Activated T-cell treated with anti-CD3 and anti-CD28 coated beads, Interleukin-2, amount 50 U/mL, for 24 hours (primary cell): ENCODE data around the gene RASA3.
A peak's percentile ranks its signal among the peaks of the same experiment; 100 is the strongest.
"Not testable (repeated sequence)": the region's sequence is repeated elsewhere in the genome, so short reads cannot be mapped to it uniquely, and the experiment has no call there.

ENCODE experiments used
- DNase-seq: peaks from one replicate; pipeline ENCODE4 v3.0.0-alpha.2; 2020
- H3K27ac Mint-ChIP-seq: 2 replicates; pipeline ENCODE4 v1.8.0; 2020; ENCODE audit warnings: mild to moderate bottlenecking, mixed read lengths
- H3K27me3 Mint-ChIP-seq: 2 replicates; pipeline ENCODE4 v1.8.0; 2020; ENCODE audit warnings: mixed read lengths
- H3K36me3 Mint-ChIP-seq: 2 replicates; pipeline ENCODE4 v1.8.0; 2020; ENCODE audit warnings: low read depth, mixed read lengths
- H3K4me1 Mint-ChIP-seq: 2 replicates; pipeline ENCODE4 v1.8.0; 2020; ENCODE audit warnings: low read depth, mixed read lengths
- H3K4me3 Mint-ChIP-seq: 2 replicates; pipeline ENCODE4 v1.8.0; 2020; ENCODE audit warnings: mild to moderate bottlenecking, moderate library complexity, mixed read lengths
- H3K9me3 Mint-ChIP-seq: 2 replicates; pipeline ENCODE4 v1.8.0; 2020; ENCODE audit warnings: mixed read lengths

The RASA3 gene

GRCh38 chr13:114149774-114150740 lies 17.6 kb upstream of the RASA3 start:
- DNase-seq: peak; percentile 35
- H3K9me3 Mint-ChIP-seq: peaks cover 5% of the 10 kb centered on the region
- peaks cover 88% of the 10 kb centered on the region for H3K4me1 Mint-ChIP-seq
- peak overlapping the region; percentile 90 for H3K27ac Mint-ChIP-seq
- H3K27me3 Mint-ChIP-seq: no peaks in the 10 kb centered on the region
- no peaks in the 10 kb centered on the region for H3K36me3 Mint-ChIP-seq
- H3K4me3 Mint-ChIP-seq: no peak overlapping the region

DNA sequence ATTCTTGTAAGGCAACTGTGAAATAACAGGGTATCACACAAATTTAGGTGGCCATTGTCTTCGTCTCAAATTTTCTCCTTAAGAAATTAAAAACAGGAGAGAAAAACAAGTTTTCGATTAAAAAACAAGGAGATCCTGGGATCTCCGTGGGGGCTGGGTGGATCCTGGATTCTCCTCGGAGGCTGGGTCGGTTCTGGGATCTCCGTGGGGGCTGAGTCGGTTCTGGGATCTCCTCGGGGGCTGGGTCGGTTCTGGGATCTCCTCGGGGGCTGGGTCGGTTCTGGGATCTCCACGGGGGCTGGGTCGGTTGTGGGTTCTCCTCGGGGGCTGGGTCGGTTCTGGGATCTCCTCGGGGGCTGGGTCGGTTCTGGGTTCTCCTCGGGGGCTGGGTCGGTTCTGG lies 16.5 kb upstream of the RASA3 start:
- peak overlapping the region; percentile 90 for H3K27ac Mint-ChIP-seq
- not testable (repeated sequence) for H3K36me3 Mint-ChIP-seq, DNase-seq, H3K27me3 Mint-ChIP-seq, H3K9me3 Mint-ChIP-seq
- peaks cover 87% of the 10 kb centered on the region for H3K4me1 Mint-ChIP-seq
- peak overlapping the region; percentile 54 for H3K4me3 Mint-ChIP-seq

GRCh38 chr13:114148521-114148855 lies 16.1 kb upstream of the RASA3 start:
- peak overlapping the region; percentile 90 for H3K27ac Mint-ChIP-seq
- H3K36me3 Mint-ChIP-seq: no peaks in the 10 kb centered on the region
- DNase-seq: peak; percentile 80
- H3K4me3 Mint-ChIP-seq: peak overlapping the region; percentile 54
- peaks cover 1% of the 10 kb centered on the region for H3K9me3 Mint-ChIP-seq
- no peaks in the 10 kb centered on the region for H3K27me3 Mint-ChIP-seq
- peaks cover 83% of the 10 kb centered on the region for H3K4me1 Mint-ChIP-seq

DNA sequence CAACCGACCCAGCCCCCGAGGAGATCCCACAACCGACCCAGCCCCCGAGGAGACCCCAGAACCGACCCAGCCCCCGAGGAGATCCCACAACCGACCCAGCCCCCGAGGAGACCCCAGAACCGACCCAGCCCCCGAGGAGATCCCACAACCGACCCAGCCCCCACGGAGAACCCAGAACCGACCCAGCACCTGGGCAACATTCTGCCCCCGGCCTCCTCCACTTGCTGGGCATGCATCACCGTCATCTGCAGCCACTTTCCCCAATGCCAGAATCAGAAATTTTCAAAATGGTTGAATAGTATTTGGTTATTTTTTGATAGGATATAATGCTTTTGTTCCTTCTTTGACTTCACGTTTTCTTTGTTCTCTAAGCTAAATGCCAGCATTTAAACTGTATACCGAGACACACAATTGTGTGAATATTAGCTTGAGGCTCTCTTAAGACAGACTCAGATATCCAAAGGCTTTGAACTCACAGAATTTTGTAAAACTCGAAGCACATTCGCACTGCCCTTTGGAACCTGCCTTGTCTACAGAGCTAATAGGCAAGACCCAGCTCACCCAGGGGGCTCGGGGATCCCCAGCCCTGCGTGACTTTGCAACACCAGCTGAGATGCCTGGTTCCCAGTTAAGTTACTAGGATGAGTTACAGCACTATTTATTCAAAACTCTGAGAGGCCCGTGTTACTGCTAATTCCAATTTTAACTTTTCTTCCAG lies 15.5 kb upstream of the RASA3 start:
- Mint-ChIP-seq H3K27ac (peak overlapping the region; percentile 90), H3K9me3 (no peaks in the 10 kb centered on the region), H3K4me1 (peaks cover 79% of the 10 kb centered on the region), H3K4me3 (peak overlapping the region; percentile 54), H3K36me3 (no peaks in the 10 kb centered on the region), H3K27me3 (no peaks in the 10 kb centered on the region)
- DNase-seq: no peak

DNA sequence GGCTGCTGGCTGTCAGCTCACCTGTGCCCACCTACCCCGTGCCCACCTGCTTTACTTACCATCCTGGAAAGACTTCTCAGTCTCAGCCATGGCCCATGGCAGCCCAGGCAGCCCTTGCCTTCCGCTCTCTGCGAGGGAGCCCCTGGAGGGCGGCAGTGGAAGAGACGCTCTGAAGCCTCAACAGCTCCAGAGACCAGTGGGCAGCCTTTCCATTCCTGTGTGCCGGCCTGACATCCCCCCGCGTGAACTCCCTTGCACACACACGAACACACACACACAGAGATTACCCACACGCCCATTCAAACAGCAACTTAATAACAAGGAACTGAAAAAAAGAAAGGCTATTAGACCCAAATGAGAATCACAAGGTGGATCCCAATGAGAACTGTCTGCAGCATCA lies 14.2 kb upstream of the RASA3 start:
- no peaks in the 10 kb centered on the region for H3K27me3 Mint-ChIP-seq
- H3K9me3 Mint-ChIP-seq: no peaks in the 10 kb centered on the region
- DNase-seq: peak; percentile 44
- H3K4me1 Mint-ChIP-seq: peaks cover 66% of the 10 kb centered on the region
- H3K27ac Mint-ChIP-seq: peak overlapping the region; percentile 15
- H3K4me3 Mint-ChIP-seq: no peak overlapping the region
- no peaks in the 10 kb centered on the region for H3K36me3 Mint-ChIP-seq

GRCh38 chr13:114146173-114146572 lies 13.8 kb upstream of the RASA3 start:
- Mint-ChIP-seq H3K4me3 (no peak overlapping the region), H3K27ac (no peak overlapping the region)

GRCh38 chr13:114145722-114146121 lies 13.3 kb upstream of the RASA3 start:
- Mint-ChIP-seq H3K4me1 (peaks cover 57% of the 10 kb centered on the region), H3K4me3 (no peak overlapping the region), H3K36me3 (no peaks in the 10 kb centered on the region), H3K27me3 (no peaks in the 10 kb centered on the region), H3K27ac (no peak overlapping the region), H3K9me3 (no peaks in the 10 kb centered on the region)
- no peak for DNase-seq

More at GRCh38 chr13:114146173-114146572, 13.8 kb upstream of the RASA3 start:
- Mint-ChIP-seq H3K9me3 (no peaks in the 10 kb centered on the region), H3K27me3 (no peaks in the 10 kb centered on the region), H3K36me3 (no peaks in the 10 kb centered on the region), H3K4me1 (peaks cover 62% of the 10 kb centered on the region)
- DNase-seq: no peak

- H3K27me3 Mint-ChIP-seq: no peaks in the 10 kb centered on the region
- no peaks in the 10 kb centered on the region for H3K9me3 Mint-ChIP-seq
- H3K27ac Mint-ChIP-seq: no peak overlapping the region
- peaks cover 53% of the 10 kb centered on the region for H3K4me1 Mint-ChIP-seq
- H3K4me3 Mint-ChIP-seq: no peak overlapping the region
- DNase-seq: no peak
- H3K36me3 Mint-ChIP-seq: no peaks in the 10 kb centered on the region
Measured at GRCh38 chr13:114145256-114145655, 12.8 kb upstream of the RASA3 start.

GRCh38 chr13:114144606-114145244 lies 12.3 kb upstream of the RASA3 start:
- Mint-ChIP-seq H3K27ac (no peak overlapping the region), H3K4me3 (no peak overlapping the region), H3K27me3 (no peaks in the 10 kb centered on the region), H3K36me3 (no peaks in the 10 kb centered on the region), H3K9me3 (no peaks in the 10 kb centered on the region), H3K4me1 (peaks cover 47% of the 10 kb centered on the region)
- DNase-seq: peak; percentile 39

GRCh38 chr13:114143806-114144605 lies 11.6 kb upstream of the RASA3 start:
- no peak overlapping the region for H3K4me3 Mint-ChIP-seq
- no peaks in the 10 kb centered on the region for H3K36me3 Mint-ChIP-seq
- H3K27ac Mint-ChIP-seq: no peak overlapping the region
- no peaks in the 10 kb centered on the region for H3K27me3 Mint-ChIP-seq
- DNase-seq: peak; percentile 64
- peaks cover 40% of the 10 kb centered on the region for H3K4me1 Mint-ChIP-seq
- no peaks in the 10 kb centered on the region for H3K9me3 Mint-ChIP-seq

GRCh38 chr13:114142640-114143490 lies 10.4 kb upstream of the RASA3 start:
- H3K27ac Mint-ChIP-seq: no peak overlapping the region
- H3K27me3 Mint-ChIP-seq: no peaks in the 10 kb centered on the region
- peak; percentile 71 for DNase-seq
- peaks cover under 1% of the 10 kb centered on the region for H3K9me3 Mint-ChIP-seq
- H3K36me3 Mint-ChIP-seq: no peaks in the 10 kb centered on the region
- H3K4me3 Mint-ChIP-seq: no peak overlapping the region
- peaks cover 30% of the 10 kb centered on the region for H3K4me1 Mint-ChIP-seq

GRCh38 chr13:114142137-114142550 lies 9.7 kb upstream of the RASA3 start:
- no peak overlapping the region for H3K27ac Mint-ChIP-seq
- H3K36me3 Mint-ChIP-seq: no peaks in the 10 kb centered on the region
- H3K9me3 Mint-ChIP-seq: peaks cover 3% of the 10 kb centered on the region
- H3K27me3 Mint-ChIP-seq: no peaks in the 10 kb centered on the region
- no peak overlapping the region for H3K4me3 Mint-ChIP-seq
- H3K4me1 Mint-ChIP-seq: peaks cover 30% of the 10 kb centered on the region
- no peak for DNase-seq

- H3K36me3 Mint-ChIP-seq: no peaks in the 10 kb centered on the region
- H3K27ac Mint-ChIP-seq: no peak overlapping the region
- no peak overlapping the region for H3K4me3 Mint-ChIP-seq
- no peaks in the 10 kb centered on the region for H3K27me3 Mint-ChIP-seq
- peaks cover 3% of the 10 kb centered on the region for H3K9me3 Mint-ChIP-seq
- no peak for DNase-seq
- peaks cover 22% of the 10 kb centered on the region for H3K4me1 Mint-ChIP-seq
Measured at GRCh38 chr13:114141261-114141996, 9.0 kb upstream of the RASA3 start.
